ENCODE results near the gene PSMA6. TPM values are rescaled to one million over a fixed set of nuclear protein-coding genes. Genes with fewer than 3 reads are reported as not detected.

Gene PSMA6
- total and polyA plus RNA-seq, 2 of the 8 experiments (the other 6 are each of a cell fraction or from before 2014, with no cell fraction given): 180 to 238 TPM

GRCh38 chr14:35287431-35288013 is 4.7 kb upstream of the PSMA6 start:
- Histone ChIP-seq H3K79me2 (ENCODE audit: control insufficient read depth in 1 of 2, insufficient read depth in 2 of 2, low read length in 2 of 2) (peaks cover under 1 to 3% of the 10 kb centered on the region in 2 experiments; a peak in 3 of 4 replicates), H2BK12ac (ENCODE audit: low read depth, low read length) (no peak overlapping the region), H3K23ac (ENCODE audit: insufficient read length) (no peak overlapping the region), H3K79me1 (ENCODE audit: low read depth, low read length) (no peaks in the 10 kb centered on the region), H2BK15ac (ENCODE audit: low read length) (no peak overlapping the region), H3K4ac (replicated peaks; ENCODE audit: insufficient read length, low read depth, low read length) (no peak overlapping the region), H2BK5ac (ENCODE audit: low read depth, low read length) (no peak overlapping the region), H3K9me3 (ENCODE audit: insufficient read depth in 2 of 2, low read depth in 1 of 2, low read length in 1 of 2) (no peaks in the 10 kb centered on the region), H3K4me1 (replicated peaks in 1 of 4; ENCODE audit: control insufficient read depth in 3 of 4, insufficient read depth in 4 of 4, low read length in 3 of 4) (no peaks in the 10 kb centered on the region), H4K91ac (replicated peaks; ENCODE audit: insufficient read length, low read length) (no peak overlapping the region), H3K4me2 (ENCODE audit: insufficient read depth in 1 of 2, low read depth in 2 of 2, low read length in 2 of 2) (no peak overlapping the region), H3K27ac (ENCODE audit: low read depth, low read length) (0 out of 2 replicates have a peak overlapping the region, but pooled peaks have one; percentile 8), H3K36me3 (ENCODE audit: control insufficient read depth in 2 of 4, insufficient read depth in 4 of 4, low read length in 3 of 4) (no peaks in the 10 kb centered on the region), H2AK5ac (ENCODE audit: low read depth, low read length) (no peak overlapping the region), H2AFZ (ENCODE audit: low read length) (no peak overlapping the region), H3K56ac (replicated peaks; ENCODE audit: insufficient read length, low read depth, low read length) (no peak overlapping the region), H3K18ac (ENCODE audit: extremely low read depth, low read length) (no peak overlapping the region), H3K23me2 (ENCODE audit: low read depth, low read length) (peaks cover 2% of the 10 kb centered on the region; the same call in 1 of the 2 replicates), H2BK20ac (ENCODE audit: low read length) (no peak overlapping the region), H4K20me1 (replicated peaks in 1 of 2; ENCODE audit: control insufficient read depth in 1 of 2, insufficient read depth in 2 of 2, low read length in 2 of 2) (peaks cover 0 to 2% of the 10 kb centered on the region in 2 experiments), H4K8ac (ENCODE audit: extremely low read depth, insufficient read depth, low read length) (no peak overlapping the region; the same call in 1 of the 2 replicates), H3K27me3 (replicated peaks in 1 of 4; ENCODE audit: control insufficient read depth in 3 of 4, extremely low read depth in 1 of 4, insufficient read depth in 3 of 4, low read length in 3 of 4) (no peaks in the 10 kb centered on the region), H3K9ac (replicated peaks in 1 of 4; ENCODE audit: extremely low read depth in 1 of 4, low read depth in 3 of 4, low read length in 3 of 4) (no peak overlapping the region), H4K5ac (ENCODE audit: insufficient read length, low read depth, low read length) (no peak overlapping the region), H3K14ac (ENCODE audit: insufficient read length) (no peak overlapping the region), H3K4me3 (ENCODE audit: extremely low read depth in 1 of 4, insufficient read depth in 2 of 4, low read depth in 3 of 4, low read length in 4 of 4) (no peak overlapping the region), H2BK120ac (replicated peaks; ENCODE audit: low read depth, low read length) (no peak overlapping the region)
- ChIA-PET CTCF (ENCODE audit: partially characterized antibody) (interaction anchor here (0.8 to 1.8 kb wide), 3 partner anchors 11 to 33 kb away, joined by 3 to 5 read pairs (median 5); no protein-coding TSS in a partner anchor), POLR2A (ENCODE audit: partially characterized antibody) (interaction anchor here (0.6 to 1.0 kb wide), 4 partner anchors 9 to 117 kb away, joined by 3 to 4 read pairs (median 4); partner anchors contain the start of gene NFKBIA)
- TF ChIP-seq SAP30 (IDR thresholded peaks at IDR 0.05; ENCODE audit: insufficient read depth, insufficient replicate concordance, low read length) (no peak), POLR2AphosphoS5 (IDR thresholded peaks at IDR 0.05; ENCODE audit: low read depth, low read length) (no peak), HDAC6 (IDR thresholded peaks at IDR 0.05; ENCODE audit: low read depth, low read length) (no peak), RAD21 (IDR thresholded peaks at IDR 0.05 in 1 of 2, conservative IDR thresholded peaks at IDR 0.05 in 1 of 2; ENCODE audit: low read depth in 2 of 2, low read length in 2 of 2) (no peak), JUND (IDR thresholded peaks at IDR 0.05; ENCODE audit: low read length) (no peak), SP1 (IDR thresholded peaks at IDR 0.05; ENCODE audit: low read depth, low read length) (no peak)
- DNase-seq (ENCODE audit: low read depth in 1 of 2, low spot score in 2 of 2) (no peak), FAIRE-seq (no peak)
- 77% methylated on average over 8 of the region's 8 CpGs; no CpG with 5 or more reads in 1 of the 2 experiments for WGBS, 2 experiments (ENCODE audit: extremely low coverage in 1 of 2, insufficient coverage in 1 of 2, insufficient read length in 1 of 2, insufficient replicate concordance in 2 of 2, low coverage in 1 of 2, low lambda C conversion rate in 2 of 2, missing lambda C conversion rate in 1 of 2)
